ENCODE measurements around the gene NAALAD2. TPM values are rescaled to one million over a fixed set of nuclear protein-coding genes. Genes with fewer than 3 reads are reported as not detected.

The NAALAD2 gene
- total RNA-seq, 1 experiment from 2014 or later: 0.29 TPM

DNA sequence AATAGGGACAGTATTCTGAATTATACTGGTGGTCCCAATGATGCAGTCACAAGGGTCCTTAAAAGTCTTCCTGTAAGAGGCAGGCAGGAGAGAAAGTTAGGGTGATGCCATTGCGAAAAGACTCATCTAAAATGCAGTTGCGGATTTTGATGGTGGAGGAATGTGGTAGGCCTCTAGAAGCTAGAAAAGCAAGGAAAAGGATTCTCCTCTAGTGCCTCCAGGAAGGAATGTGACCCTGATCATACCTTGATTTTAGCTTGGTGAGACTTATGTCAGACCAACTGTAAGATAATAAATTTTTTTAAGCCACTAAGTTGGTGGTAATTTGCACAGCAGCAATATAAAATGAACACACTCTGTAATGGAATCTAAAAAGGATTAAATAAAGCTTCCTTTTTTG, 54.5 kb downstream of the NAALAD2 start:
- Histone ChIP-seq H3K9me3 (ENCODE audit: low read length) (no peaks in the 10 kb centered on the region), H3K4me1 (ENCODE audit: insufficient read depth, low read length) (no peaks in the 10 kb centered on the region), H3K36me3 (ENCODE audit: low read depth, low read length) (no peaks in the 10 kb centered on the region), H3K9ac (ENCODE audit: low read length) (no peak overlapping the region), H3K79me2 (ENCODE audit: low read length) (no peaks in the 10 kb centered on the region), H3K4me2 (ENCODE audit: low read length) (no peak overlapping the region), H3F3A (ENCODE audit: low read length, unreplicated experiment) (no peaks in the 10 kb centered on the region), H3K9me2 (replicated peaks; ENCODE audit: low read length) (no peaks in the 10 kb centered on the region), H2AFZ (ENCODE audit: low read length) (no peak overlapping the region), H3K27ac (ENCODE audit: low read length) (no peak overlapping the region), H3K4me3 (ENCODE audit: low read length) (no peak overlapping the region), H3K27me3 (ENCODE audit: low read length) (no peaks in the 10 kb centered on the region), H4K20me1 (ENCODE audit: low read length) (no peaks in the 10 kb centered on the region)
- ATAC-seq: no peak
- ChIA-PET POLR2A (ENCODE audit: unreplicated experiment) (no interaction called here), CTCF (interaction anchor here (0.6 kb wide), 1 partner anchor 72 kb away, joined by 8 read pairs; no protein-coding TSS in a partner anchor)
- DNase-seq: no peak
- intact Hi-C loops (cut with micrococcal nuclease): no loop called here
- TF ChIP-seq CTCF (conservative IDR thresholded peaks at IDR 0.05; ENCODE audit: low read depth, low read length): no peak
- TF ChIP-seq EZH2 (IDR thresholded peaks at IDR 0.05; ENCODE audit: low read length, unreplicated experiment): no peak
- no TSS peak for BruUV-seq (replicated peaks)

- Histone ChIP-seq H3K4me2 (ENCODE audit: low read length) (no peak overlapping the region), H3K4me1 (ENCODE audit: insufficient read depth, low read length) (no peaks in the 10 kb centered on the region), H3F3A (ENCODE audit: low read length, unreplicated experiment) (no peaks in the 10 kb centered on the region), H3K9me2 (replicated peaks; ENCODE audit: low read length) (no peaks in the 10 kb centered on the region), H3K27me3 (ENCODE audit: low read length) (no peaks in the 10 kb centered on the region), H3K36me3 (ENCODE audit: low read depth, low read length) (peaks cover 9% of the 10 kb centered on the region; the same call in 1 of the 2 replicates), H3K79me2 (ENCODE audit: low read length) (no peaks in the 10 kb centered on the region), H3K4me3 (ENCODE audit: low read length) (no peak overlapping the region), H3K9me3 (ENCODE audit: low read length) (no peaks in the 10 kb centered on the region), H2AFZ (ENCODE audit: low read length) (no peak overlapping the region), H4K20me1 (ENCODE audit: low read length) (no peaks in the 10 kb centered on the region), H3K9ac (ENCODE audit: low read length) (no peak overlapping the region), H3K27ac (ENCODE audit: low read length) (no peak overlapping the region)
- DNase-seq (no peak), ATAC-seq (no peak)
- ChIA-PET CTCF (no interaction called here), POLR2A (ENCODE audit: unreplicated experiment) (no interaction called here)
- no TSS peak for BruUV-seq (replicated peaks)
- TF ChIP-seq EZH2 (IDR thresholded peaks at IDR 0.05; ENCODE audit: low read length, unreplicated experiment): no peak
- no peak for TF ChIP-seq CTCF (conservative IDR thresholded peaks at IDR 0.05; ENCODE audit: low read depth, low read length)
- TF ChIP-seq EZH2phosphoT487 (IDR thresholded peaks at IDR 0.05; ENCODE audit: borderline replicate concordance, low read length): no peak
- intact Hi-C loops (cut with micrococcal nuclease): no loop called here
Measured at GRCh38 chr11:90192869-90193582, 58.6 kb downstream of the NAALAD2 start.

DNA sequence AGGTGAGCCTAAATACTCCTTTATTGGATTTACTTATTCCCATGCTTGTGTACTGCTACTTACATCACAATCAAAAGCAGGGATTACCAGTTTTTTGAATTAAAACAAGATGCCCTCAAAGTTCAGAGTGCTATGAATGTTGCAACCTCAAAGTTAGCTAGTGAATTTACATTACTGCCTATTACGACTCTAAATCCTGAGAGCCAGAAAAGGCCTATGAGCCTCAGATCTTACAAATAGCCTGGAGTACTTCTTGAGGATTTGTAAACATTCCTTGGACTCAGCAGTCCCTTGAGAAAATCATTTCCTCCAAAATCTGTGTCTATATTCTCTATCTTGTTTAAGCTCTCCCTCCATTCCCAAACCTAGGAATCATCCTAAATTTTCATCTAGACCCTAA, 62.9 kb downstream of the NAALAD2 start:
- POLR2A ChIA-PET (ENCODE audit: unreplicated experiment): no interaction called here
- BruUV-seq (replicated peaks): no TSS peak
- intact Hi-C loops (cut with micrococcal nuclease): no loop called here

More for the DNA sequence above, 62.9 kb downstream of the NAALAD2 start:
- Histone ChIP-seq H3K79me2 (ENCODE audit: low read length) (no peaks in the 10 kb centered on the region), H3K4me3 (ENCODE audit: low read length) (no peak overlapping the region), H2AFZ (ENCODE audit: low read length) (no peak overlapping the region), H3F3A (ENCODE audit: low read length, unreplicated experiment) (no peaks in the 10 kb centered on the region), H3K27me3 (ENCODE audit: low read length) (no peaks in the 10 kb centered on the region), H3K4me2 (ENCODE audit: low read length) (no peak overlapping the region), H3K9ac (ENCODE audit: low read length) (no peak overlapping the region), H4K20me1 (ENCODE audit: low read length) (no peaks in the 10 kb centered on the region), H3K9me3 (ENCODE audit: low read length) (no peaks in the 10 kb centered on the region), H3K27ac (ENCODE audit: low read length) (no peak overlapping the region), H3K4me1 (ENCODE audit: insufficient read depth, low read length) (no peaks in the 10 kb centered on the region), H3K36me3 (ENCODE audit: low read depth, low read length) (peaks cover 31% of the 10 kb centered on the region), H3K9me2 (replicated peaks; ENCODE audit: low read length) (no peaks in the 10 kb centered on the region)
- ATAC-seq (no peak), DNase-seq (no peak)
- TF ChIP-seq EZH2 (IDR thresholded peaks at IDR 0.05; ENCODE audit: low read length, unreplicated experiment) (no peak), EZH2phosphoT487 (IDR thresholded peaks at IDR 0.05; ENCODE audit: borderline replicate concordance, low read length) (no peak), CTCF (conservative IDR thresholded peaks at IDR 0.05; ENCODE audit: low read depth, low read length) (no peak)
- CTCF ChIA-PET: no interaction called here

Data from PC-3 (cell line).